WERI-Rb-1 (cell line): ENCODE measurements around the gene MEF2C.

ENCODE experiments used
- DNase-seq: peaks from one replicate; pipeline ENCODE4 v3.0.0-alpha.2; 2020
- H3K27ac ChIP-seq: fragments of 250-450 bp; sonication (Bioruptor Pico); 2 replicates; pipeline ENCODE4 v1.5.1; 2020; ENCODE audit warnings: mild to moderate bottlenecking, moderate library complexity
- H3K27me3 ChIP-seq: fragments of 250-450 bp; sonication (Bioruptor Pico); 2 replicates; pipeline ENCODE4 v1.5.1; 2021; ENCODE audit warnings: mild to moderate bottlenecking, low read depth, moderate library complexity; ENCODE audit not compliant: insufficient read depth, severe bottlenecking
- H3K36me3 ChIP-seq: fragments of 250-450 bp; sonication (Bioruptor Pico); 2 replicates; pipeline ENCODE4 v1.5.1; 2020; ENCODE audit warnings: mild to moderate bottlenecking, moderate library complexity
- H3K4me3 ChIP-seq: 2 replicates; pipeline ENCODE4 v1.5.1; 2011; ENCODE audit warnings: low read depth, mild to moderate bottlenecking, control low read depth, low read length
- H3K9me3 ChIP-seq: fragments of 250-450 bp; sonication (Bioruptor Pico); 2 replicates; pipeline ENCODE4 v1.5.1; 2021; ENCODE audit warnings: mild to moderate bottlenecking, moderate library complexity; ENCODE audit not compliant: severe bottlenecking
- CTCF ChIP-seq: IDR thresholded peaks from 2 replicates; pipeline ENCODE4 v1.5.1; 2011; ENCODE audit warnings: low read depth, mild to moderate bottlenecking, control low read depth, inconsistent platforms, low read length

Gene MEF2C

GRCh38 chr5:88840495-88840894, 42.5 kb downstream of the MEF2C start:
- no peak for TF ChIP-seq CTCF
- Histone ChIP-seq H3K27me3 (no peaks in the 10 kb centered on the region), H3K36me3 (no peaks in the 10 kb centered on the region), H3K4me3 (no peak overlapping the region), H3K9me3 (no peaks in the 10 kb centered on the region), H3K27ac (no peak overlapping the region)
- no peak for DNase-seq

- Histone ChIP-seq H3K27ac (no peak overlapping the region), H3K36me3 (no peaks in the 10 kb centered on the region), H3K9me3 (no peaks in the 10 kb centered on the region), H3K4me3 (no peak overlapping the region), H3K27me3 (no peaks in the 10 kb centered on the region)
- no peak for DNase-seq
- no peak for TF ChIP-seq CTCF
Measured at GRCh38 chr5:88839238-88839637, 43.7 kb downstream of the MEF2C start.

DNA sequence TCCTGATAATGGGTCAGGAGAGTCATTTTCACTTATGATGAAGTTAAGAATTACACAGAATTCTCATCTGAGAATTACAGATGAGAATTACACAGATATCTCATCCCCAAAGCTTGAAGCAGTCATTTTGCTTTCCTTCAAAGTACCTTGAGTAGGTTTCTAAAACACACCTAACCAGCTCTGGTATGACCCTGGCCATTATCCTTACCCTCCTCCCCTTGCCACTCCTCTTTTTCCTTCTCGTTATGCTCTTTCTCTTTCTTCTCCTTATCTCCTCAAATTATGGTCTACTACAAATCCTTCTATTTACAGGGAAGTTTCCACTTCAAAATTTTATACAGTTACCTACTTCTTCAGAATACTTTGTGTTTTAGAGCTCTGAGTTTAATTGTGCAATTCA, 44.5 kb downstream of the MEF2C start:
- Histone ChIP-seq H3K9me3 (no peaks in the 10 kb centered on the region), H3K27me3 (no peaks in the 10 kb centered on the region), H3K36me3 (no peaks in the 10 kb centered on the region), H3K4me3 (no peak overlapping the region), H3K27ac (no peak overlapping the region)
- no peak for DNase-seq
- no peak for TF ChIP-seq CTCF

GRCh38 chr5:88837817-88838216, 45.2 kb downstream of the MEF2C start:
- no peak overlapping the region for H3K4me3 ChIP-seq
- DNase-seq, result no peak
- H3K27ac ChIP-seq, result no peak overlapping the region
- no peak for TF ChIP-seq CTCF
- H3K27me3 ChIP-seq, result no peaks in the 10 kb centered on the region
- no peaks in the 10 kb centered on the region for H3K9me3 ChIP-seq
- H3K36me3 ChIP-seq, result no peaks in the 10 kb centered on the region

GRCh38 chr5:88837222-88837621, 45.8 kb downstream of the MEF2C start:
- H3K4me3 ChIP-seq, result no peak overlapping the region
- no peak overlapping the region for H3K27ac ChIP-seq
- no peaks in the 10 kb centered on the region for H3K36me3 ChIP-seq
- no peak for DNase-seq
- no peaks in the 10 kb centered on the region for H3K9me3 ChIP-seq
- no peak for TF ChIP-seq CTCF
- H3K27me3 ChIP-seq, result no peaks in the 10 kb centered on the region

DNA sequence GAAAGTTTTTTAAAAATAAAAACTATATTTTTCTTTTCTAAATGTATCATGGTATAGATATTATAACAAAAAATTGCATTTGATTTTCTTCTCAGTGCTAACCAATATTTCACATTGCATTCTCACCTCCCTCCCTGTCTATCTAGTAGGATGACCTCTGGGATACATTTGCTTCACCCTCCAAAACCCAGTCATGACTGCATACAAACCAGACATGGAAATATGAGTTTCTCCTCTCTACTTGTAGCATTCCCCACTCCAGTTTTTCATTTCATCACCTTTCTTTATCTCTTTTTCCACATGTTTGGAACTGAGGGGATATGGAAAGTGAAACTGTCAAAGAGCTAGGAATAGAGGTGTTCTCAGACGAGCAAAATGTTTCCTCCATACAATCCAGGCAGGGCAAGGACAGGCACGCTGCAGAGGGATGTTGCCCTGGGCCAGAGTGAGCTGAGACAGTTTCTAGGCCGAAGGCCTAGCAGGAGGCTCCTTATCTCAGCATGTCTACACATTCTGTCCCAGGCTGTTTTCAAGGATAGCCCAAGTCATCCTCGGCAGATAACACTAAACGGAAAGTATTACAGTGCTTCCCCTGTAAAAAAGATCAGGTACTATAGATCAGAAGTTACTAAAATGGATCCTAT, 46.7 kb downstream of the MEF2C start:
- H3K27me3 ChIP-seq, result no peaks in the 10 kb centered on the region
- no peak overlapping the region for H3K4me3 ChIP-seq
- no peak overlapping the region for H3K27ac ChIP-seq
- no peak for TF ChIP-seq CTCF
- no peak for DNase-seq
- no peaks in the 10 kb centered on the region for H3K9me3 ChIP-seq
- no peaks in the 10 kb centered on the region for H3K36me3 ChIP-seq
